Ovary (tissue), 9 donors: ENCODE results near the gene TMOD2. TPM values are rescaled to one million over a fixed set of nuclear protein-coding genes. Genes with fewer than 3 reads are reported as not detected.

ENCODE experiments used
- DNase-seq, 5 donors: peaks; one replicate each; pipeline ENCODE4 v3.0.0-alpha.2; 2019 to 2020
- H3K27ac ChIP-seq, 2 donors: fragments of 200-600 bp; one replicate each; pipeline versions ENCODE4 v1.5.1 to v1.8.0; 2019 to 2022
- H3K27me3 ChIP-seq: fragments of 200-600 bp; one replicate; pipeline ENCODE4 v1.8.0; 2022
- H3K36me3 ChIP-seq: fragments of 200-600 bp; sonication (generic); one replicate; pipeline ENCODE4 v1.5.1; 2019
- H3K4me1 ChIP-seq: one replicate; pipeline ENCODE4 v1.8.1; 2013; ENCODE audit warnings: mild to moderate bottlenecking, moderate library complexity; ENCODE audit not compliant: insufficient read depth
- H3K4me3 ChIP-seq: fragments of 200-600 bp; sonication (generic); one replicate; pipeline ENCODE4 v1.5.1; 2017
- H3K9me3 ChIP-seq, 2 donors: fragments of 200-600 bp in 1 of 2; sonication (generic) in 1 of 2; one replicate each; pipeline versions ENCODE4 v1.5.1 to v1.8.1; 2013 to 2019; ENCODE audit warnings: mild to moderate bottlenecking in 1 of 2, moderate library complexity in 1 of 2
- CTCF ChIP-seq, 3 donors: fragments of 450-650 bp in 2 of 3; fragments of 200-600 bp in 1 of 3; IDR thresholded peaks; one replicate each; pipeline versions ENCODE4 v1.5.1 to v1.8.0; 2016 to 2022; ENCODE audit warnings: antibody characterized with exemption in 3 of 3, mild to moderate bottlenecking in 1 of 3
- EP300 ChIP-seq: sonication (generic); formaldehyde crosslinking; IDR thresholded peaks from one replicate; pipeline ENCODE4 v1.6.1; 2017; ENCODE audit warnings: antibody characterized with exemption
- POLR2A ChIP-seq: fragments of 450-650 bp; IDR thresholded peaks from one replicate; pipeline ENCODE4 v1.6.1; 2017; ENCODE audit warnings: antibody characterized with exemption, mild to moderate bottlenecking, moderate library complexity
- WGBS, 3 donors: extraction: QIAGEN DNeasy Blood & Tissue Kit in 1 of 3; methylation state at CpG; one replicate each; pipeline versions ENCODE4 v1.1.5 to v1.1.7; 2013 to 2017; 5-methylcytosine and 5-hydroxymethylcytosine counted together
- intact Hi-C, 4 donors: fragments of 100-400 bp; cut with DNase I; formaldehyde crosslinking; loops; one replicate each; pipeline versions ENCODE4 v1.11.0 to v1.15.1; 2022 to 2023
- polyA plus RNA-seq, 2 donors: library from polyadenylated mRNA; stranded (reverse); fragments of 200-250 nt in 1 of 2; fragments of 350-450 nt in 1 of 2; fragmentation: Illumina TruSeq in 1 of 2; extraction: RNeasy Lipid Tissue Mini Kit (QIAGEN cat#74804) in 1 of 2; gene quantifications; one replicate each; pipeline ENCODE4 v1.2.3, GENCODE V29; 2013 to 2014
- total RNA-seq, 7 donors: library from RNA; depleted of rRNA in 2 of 7; stranded (reverse); fragments of >200 nt in 2 of 7; fragmentation: NEBNext Ultra II Directional in 3 of 7; extraction: Animal tissue kit (Norgen Biotek cat#: 25700) in 3 of 7; gene quantifications; one replicate each; pipeline versions ENCODE4 v1.1.0 to v1.2.4, GENCODE V29; 2016 to 2023
- donor health status: DM: no; HTN: no; CAD: no; lungs with moderate emphysema.
- donor health status: DM: no; HTN: no; CAD: no.
- donor health status: Bipolar disorder and iron deficiency.
- donor health status: DM: yes; HTN: yes; CAD: no.
- donor health status: DM: no; HTN: no; CAD: no.
- donor health status: DM: yes; HTN: yes; CAD: no.

The TMOD2 gene
- total and polyA plus RNA-seq, 9 donors = 3.4 to 15.7 (median 11.9) TPM

- peak in 4 of 5 donors; percentile 29 to 64 (median 56) for DNase-seq
- no peaks in the 10 kb centered on the region for H3K27me3 ChIP-seq
- intact Hi-C loops = no loop called here
- no peaks in the 10 kb centered on the region for H3K9me3 ChIP-seq
- peak overlapping the region; percentile 73 to 95 for H3K27ac ChIP-seq
- H3K4me1 ChIP-seq = peaks cover 10% of the 10 kb centered on the region
- WGBS, 3 donors = 3 to 11% (median 4%) methylated on average over 14 to 69 of the region's 69 CpGs
- TF ChIP-seq CTCF (IDR thresholded peaks at IDR 0.05) = no peak
- no peak for TF ChIP-seq POLR2A
- no peak for TF ChIP-seq EP300
- peak overlapping the region; percentile 68 for H3K4me3 ChIP-seq
- no peaks in the 10 kb centered on the region for H3K36me3 ChIP-seq
Observed at GRCh38 chr15:51736751-51737521, 14.5 kb upstream of the TMOD2 start.

- peak within 1 kb of the TSS; percentile 68 for H3K4me3 ChIP-seq
- 0 to 2% (median 1%) methylated on average over 47 to 67 of the region's 67 CpGs for WGBS, 3 donors
- H3K27me3 ChIP-seq = no peaks in the 10 kb centered on the region
- no peaks in the 10 kb centered on the region for H3K9me3 ChIP-seq
- H3K4me1 ChIP-seq = peaks cover 3% of the 10 kb centered on the region
- no peaks in the 10 kb centered on the region for H3K36me3 ChIP-seq
- H3K27ac ChIP-seq = peak within 1 kb of the TSS; percentile 73 to 95
- peak; percentile 80 to 89 (median 87) for DNase-seq
- TF ChIP-seq POLR2A = no peak
- TF ChIP-seq EP300 = no peak
- TF ChIP-seq CTCF (IDR thresholded peaks at IDR 0.05) = no peak
- intact Hi-C loops = no loop called here
Observed at GRCh38 chr15:51737522-51738305, 13.7 kb upstream of the TMOD2 start, which contains the start of gene LYSMD2. Gene LYSMD2 (minus strand): TSS chr15:51737655. CDS start chr15:51737622, 33 bp downstream.

- Histone ChIP-seq H3K27me3 (no peaks in the 10 kb centered on the region), H3K4me3 (no peak overlapping the region), H3K9me3 (no peaks in the 10 kb centered on the region), H3K27ac (peak overlapping the region in 1 of 2 donors; percentile 95), H3K4me1 (peaks cover 2% of the 10 kb centered on the region), H3K36me3 (no peaks in the 10 kb centered on the region)
- no peak for DNase-seq
- intact Hi-C loops = no loop called here
- TF ChIP-seq CTCF (IDR thresholded peaks at IDR 0.05) (no peak), POLR2A (no peak), EP300 (no peak)
- 36 to 60% (median 44%) methylated on average over 2 of the region's 2 CpGs for WGBS, 3 donors
Observed at GRCh38 chr15:51738553-51738952, 12.8 kb upstream of the TMOD2 start.

- no peaks in the 10 kb centered on the region for H3K9me3 ChIP-seq
- peaks cover 2% of the 10 kb centered on the region for H3K4me1 ChIP-seq
- intact Hi-C loops = no loop called here
- H3K27ac ChIP-seq = no peak overlapping the region
- TF ChIP-seq CTCF (IDR thresholded peaks at IDR 0.05) (no peak), POLR2A (no peak), EP300 (no peak)
- H3K27me3 ChIP-seq = no peaks in the 10 kb centered on the region
- H3K36me3 ChIP-seq = no peaks in the 10 kb centered on the region
- DNase-seq = no peak
- 86 to 91% (median 88%) methylated on average over 2 of the region's 2 CpGs for WGBS, 3 donors
- no peak overlapping the region for H3K4me3 ChIP-seq
Observed at GRCh38 chr15:51739061-51739712, 12.2 kb upstream of the TMOD2 start.
